GM21786 (cell line): Measurements from ENCODE around the gene SIGLEC14.
"Not testable (repeated sequence)": the region's sequence is repeated elsewhere in the genome, so short reads cannot be mapped to it uniquely, and the experiment has no call there.

Source experiments
- ATAC-seq: cut with Tn5 transposase; IDR thresholded peaks from one replicate; pipeline ENCODE4 v1.9.1; 2021; ENCODE audit not compliant: unreplicated experiment

Gene SIGLEC14

DNA sequence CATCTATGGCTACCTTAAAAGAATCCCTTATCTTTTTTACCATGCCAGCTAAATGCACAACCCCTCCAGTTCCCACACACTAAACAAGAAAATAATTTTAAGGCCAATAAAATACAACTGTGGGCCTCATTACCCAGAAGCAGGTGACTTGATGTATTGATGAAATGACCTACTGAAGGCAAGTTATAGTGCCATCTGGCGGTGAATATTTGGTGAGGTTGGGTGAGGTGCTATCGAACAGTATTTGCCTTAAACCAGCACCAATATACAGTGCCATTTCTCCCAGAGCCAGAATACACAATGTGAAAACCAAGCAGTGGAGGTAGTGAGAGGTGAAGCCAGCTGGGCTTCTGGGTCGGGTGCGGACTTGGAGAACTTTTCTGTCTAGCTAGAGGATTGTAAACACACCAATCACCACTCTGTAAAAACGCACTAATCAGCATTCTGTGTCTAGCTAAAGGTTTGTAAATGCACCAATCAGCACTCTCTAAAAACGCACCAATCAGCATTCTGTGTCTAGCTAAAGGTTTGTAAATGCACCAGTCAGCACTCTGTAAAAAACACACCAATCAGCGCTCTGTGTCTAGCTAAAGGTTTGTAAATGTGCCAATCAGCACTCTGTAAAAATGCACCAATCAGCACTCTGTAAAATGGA is 29.4 kb upstream of the SIGLEC14 start:
- not testable (repeated sequence) for ATAC-seq

DNA sequence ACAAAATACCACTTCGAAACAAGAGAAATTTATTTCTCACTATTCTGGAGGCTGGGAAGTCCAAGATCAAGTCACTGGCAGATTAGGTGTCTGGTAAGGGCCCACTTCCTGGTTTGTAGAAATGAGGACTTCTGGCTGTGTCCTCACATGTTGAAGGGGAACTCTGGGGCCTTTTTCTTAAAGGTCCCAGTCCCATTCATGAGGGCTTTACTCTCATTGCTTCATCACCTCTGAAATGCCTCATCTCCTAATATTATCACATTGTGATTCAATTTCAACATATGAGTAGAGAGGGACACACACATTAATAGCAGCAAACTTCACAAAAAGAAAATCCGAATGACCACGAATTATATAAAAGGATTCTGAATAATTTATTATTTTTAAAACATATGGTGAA is 21.6 kb upstream of the SIGLEC14 start:
- no peak for ATAC-seq

DNA sequence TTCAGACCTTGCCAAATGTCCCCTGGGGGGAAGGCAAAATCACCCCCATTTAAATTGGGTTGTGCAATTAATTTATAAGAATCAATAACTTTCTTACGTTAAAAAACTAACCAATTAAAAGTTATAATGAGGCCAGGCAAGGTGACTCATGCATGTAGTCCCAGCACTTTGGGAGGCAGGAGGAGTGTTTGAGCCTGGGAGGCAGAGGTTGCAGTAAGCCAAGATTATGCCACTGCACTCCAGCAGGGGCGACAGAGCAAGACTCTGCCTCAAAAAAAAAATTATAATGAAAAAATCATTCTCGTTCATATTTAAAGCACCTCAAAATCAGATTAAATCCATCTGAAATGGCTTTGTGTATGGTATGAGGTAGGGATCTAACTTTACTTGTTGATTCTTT is 18.4 kb upstream of the SIGLEC14 start:
- no peak for ATAC-seq

DNA sequence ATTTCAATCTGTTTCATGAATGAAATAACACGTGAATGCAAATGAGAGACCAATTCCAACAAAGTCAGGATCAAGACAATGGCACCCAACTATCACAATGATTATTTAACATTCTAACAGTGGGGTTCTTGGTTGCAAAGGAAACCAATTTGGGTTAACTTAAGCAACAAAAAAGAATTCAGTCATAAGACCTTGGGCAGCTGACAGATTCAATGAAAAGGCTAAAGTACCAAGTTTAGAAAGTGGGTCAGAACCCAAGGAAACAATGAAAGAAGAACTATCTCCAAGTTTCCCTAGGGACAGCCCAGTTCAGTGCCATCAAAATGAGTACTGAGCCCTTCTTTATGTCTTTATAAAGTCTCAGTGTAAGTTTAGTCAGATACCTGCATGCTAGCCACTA is 17.5 kb upstream of the SIGLEC14 start:
- no peak for ATAC-seq

DNA sequence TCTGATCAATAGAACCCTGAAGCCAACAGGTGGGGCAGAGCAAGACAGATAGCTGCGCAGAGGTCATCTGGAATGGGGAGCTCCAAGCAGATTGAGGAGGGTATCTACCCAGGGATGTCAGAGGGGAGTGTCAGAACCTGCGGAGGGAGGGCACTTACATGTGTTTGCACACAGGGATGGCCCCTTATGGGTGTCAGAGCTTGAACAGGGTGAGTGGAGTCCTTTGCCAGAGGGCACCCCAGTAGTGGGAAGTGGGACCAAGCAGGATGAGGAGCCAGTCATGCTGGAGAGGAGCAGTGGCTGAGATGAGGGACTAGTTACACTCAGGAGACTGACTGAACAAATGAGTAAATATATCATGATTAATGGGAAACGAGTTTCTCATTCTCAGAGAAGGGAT is 17.0 kb upstream of the SIGLEC14 start:
- ATAC-seq, result no peak

DNA sequence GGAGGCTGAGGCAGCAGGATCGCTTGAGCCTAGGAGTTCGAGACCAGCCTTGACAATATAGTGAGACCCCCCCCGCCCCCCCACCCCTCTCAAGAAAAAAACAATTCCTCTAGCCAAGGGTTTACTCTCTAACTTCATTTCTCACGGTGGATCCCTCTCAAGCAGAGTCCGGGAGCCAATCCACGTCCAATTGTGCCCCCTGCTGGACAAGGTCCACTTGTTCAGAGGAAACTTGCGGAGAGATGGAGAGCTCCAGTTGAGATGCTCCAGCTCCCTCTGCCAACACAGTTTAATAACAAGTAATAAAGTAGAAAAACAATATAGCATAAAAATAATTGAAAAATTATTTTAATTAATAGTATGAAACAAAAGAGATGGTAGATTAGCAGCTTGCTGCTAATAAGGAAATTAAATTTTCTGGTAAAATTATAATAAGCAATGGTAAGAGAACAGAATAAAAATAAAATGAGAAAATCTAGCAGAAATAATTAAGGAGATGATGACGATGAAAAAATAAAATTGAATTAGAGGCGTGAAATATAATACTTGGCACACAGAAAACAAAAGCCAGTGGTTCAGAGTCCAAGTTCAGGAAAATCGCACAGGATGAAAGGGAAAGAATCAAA is 14.5 kb upstream of the SIGLEC14 start:
- no peak for ATAC-seq

DNA sequence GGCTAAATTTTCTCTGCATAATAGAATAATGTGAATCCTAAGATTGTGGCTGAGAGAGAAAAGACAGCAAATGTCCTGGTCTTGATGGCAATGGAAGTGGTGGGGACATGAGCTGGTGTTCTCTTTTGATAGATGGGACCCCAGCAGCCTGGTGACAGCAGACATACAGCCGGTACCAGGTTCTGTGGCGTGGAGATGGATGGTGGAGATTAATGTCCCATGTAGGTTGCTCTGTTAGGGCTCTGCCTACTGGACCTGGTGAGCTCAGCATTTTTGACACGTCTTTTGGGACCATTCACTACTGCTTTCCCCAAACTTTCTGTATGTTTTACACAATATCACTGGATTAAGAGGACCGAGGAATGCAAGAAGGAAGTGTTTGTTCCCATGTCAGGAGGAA is 8.2 kb upstream of the SIGLEC14 start:
- ATAC-seq, result no peak

DNA sequence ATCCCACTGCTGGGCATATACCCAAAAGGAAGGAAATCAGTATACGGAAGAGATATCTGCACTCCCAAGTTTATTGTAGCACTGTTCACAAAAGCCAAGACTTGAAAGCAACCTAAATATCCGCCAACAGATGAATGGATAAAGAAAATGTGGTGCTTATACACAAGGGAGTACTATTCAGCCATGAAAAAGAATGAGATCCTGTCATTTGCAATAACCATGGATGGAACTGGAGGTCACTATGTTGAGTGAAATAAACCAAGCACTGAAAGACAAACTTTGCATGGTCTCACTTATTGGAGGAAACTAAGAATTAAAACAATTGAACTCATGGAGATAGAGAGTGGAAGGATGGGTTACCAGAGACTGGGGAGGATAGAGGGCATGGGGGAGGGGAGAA is 6.5 kb upstream of the SIGLEC14 start:
- no peak for ATAC-seq

DNA sequence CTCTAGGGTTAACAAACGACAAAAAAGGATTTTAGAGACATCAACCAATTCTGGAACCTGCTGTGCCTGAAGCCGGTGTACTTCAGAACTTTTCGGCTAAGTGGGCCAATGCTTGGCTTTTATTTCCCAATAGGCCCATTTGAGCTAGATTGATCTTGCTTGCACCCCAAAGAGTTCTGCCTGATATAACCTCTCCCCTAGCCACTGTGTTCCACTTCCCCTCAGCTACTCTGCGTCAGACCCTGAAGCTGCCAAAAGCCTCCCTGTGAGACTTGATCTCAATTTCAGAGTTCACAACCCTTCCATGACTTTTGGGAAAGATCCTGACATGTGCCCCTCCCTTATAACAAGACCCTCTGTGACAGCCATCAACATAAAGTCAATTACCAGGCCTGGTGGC is 5.6 kb upstream of the SIGLEC14 start:
- no peak for ATAC-seq

DNA sequence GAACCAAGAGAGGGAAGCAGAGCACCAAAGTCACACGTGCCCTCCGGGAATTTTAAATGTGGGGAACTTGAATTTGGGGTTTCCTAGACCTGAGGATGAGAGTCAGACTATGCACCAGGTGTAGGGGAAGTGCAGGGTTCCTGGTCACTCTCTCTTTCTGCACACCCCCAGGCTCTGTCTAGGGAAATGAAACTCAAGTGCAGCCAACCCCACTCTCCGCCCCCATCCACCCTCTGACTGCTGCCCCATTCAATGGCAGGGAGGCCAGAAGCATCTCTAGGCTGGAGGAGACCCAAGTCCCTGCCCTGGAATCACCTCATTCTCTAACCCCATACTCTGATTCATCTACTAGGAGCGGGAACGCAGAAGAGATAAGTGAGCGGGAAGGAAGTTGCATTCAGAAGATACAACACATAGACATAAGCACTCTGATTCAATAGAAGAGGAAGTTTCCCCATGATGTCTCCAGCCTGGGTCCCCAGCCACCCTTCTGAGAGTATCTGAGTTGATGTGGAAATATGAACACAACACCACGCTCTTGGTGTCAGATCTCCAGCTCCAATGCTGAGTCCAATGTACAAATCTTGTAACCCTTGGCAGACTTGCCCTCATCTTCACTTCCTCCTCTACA is 4.7 kb upstream of the SIGLEC14 start:
- no peak for ATAC-seq

DNA sequence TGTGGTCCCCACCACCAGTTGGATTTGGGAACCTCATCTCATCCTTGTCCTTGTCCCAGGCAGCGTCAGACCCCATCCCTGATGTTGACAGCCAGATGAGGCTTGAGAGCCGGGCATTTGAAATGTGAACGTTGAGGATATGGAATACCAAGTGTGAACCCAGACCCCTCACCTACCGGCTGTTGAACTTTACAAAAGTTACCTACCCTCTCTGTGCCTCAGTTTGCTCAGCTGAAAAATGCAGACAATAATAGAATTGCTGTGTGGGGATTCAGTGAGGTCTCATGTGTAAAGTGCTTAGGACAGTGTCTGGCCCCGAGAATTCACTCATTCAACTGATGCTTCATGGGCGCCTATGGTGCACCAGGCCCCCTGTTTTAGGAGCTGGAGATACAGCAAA is 693 bp upstream of the SIGLEC14 start:
- ATAC-seq, result no peak

DNA sequence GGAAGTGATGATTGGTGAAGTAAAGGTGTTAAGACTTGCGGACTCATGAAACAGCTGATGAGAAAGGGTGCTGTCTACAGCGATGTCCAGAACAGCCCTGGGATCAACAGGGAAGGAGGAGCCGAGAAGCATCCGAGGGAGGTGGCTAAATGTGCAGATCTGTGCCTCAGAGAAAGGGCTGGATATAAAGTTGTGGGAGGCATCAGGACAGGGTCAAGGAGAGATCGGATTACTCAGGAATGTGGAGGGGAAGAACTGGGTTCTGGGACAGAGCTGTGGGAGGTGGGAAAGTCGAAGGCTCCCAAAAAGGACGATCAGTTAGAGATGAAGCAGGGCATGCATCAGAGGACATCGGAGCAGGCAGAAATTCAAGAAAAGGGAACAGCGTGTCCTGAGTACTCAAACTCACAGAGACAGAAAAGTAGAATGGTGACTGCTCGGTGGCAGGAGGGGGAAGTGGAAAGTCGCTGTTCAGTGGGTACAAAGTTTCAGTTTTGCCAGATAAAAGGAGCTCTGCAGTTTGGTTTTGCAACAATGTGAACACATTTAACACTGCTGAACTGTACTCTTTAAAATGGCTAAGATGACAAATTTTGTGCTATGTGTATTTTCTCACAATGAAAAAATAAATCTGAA is 1.9 kb downstream of the SIGLEC14 start:
- ATAC-seq, result no peak

DNA sequence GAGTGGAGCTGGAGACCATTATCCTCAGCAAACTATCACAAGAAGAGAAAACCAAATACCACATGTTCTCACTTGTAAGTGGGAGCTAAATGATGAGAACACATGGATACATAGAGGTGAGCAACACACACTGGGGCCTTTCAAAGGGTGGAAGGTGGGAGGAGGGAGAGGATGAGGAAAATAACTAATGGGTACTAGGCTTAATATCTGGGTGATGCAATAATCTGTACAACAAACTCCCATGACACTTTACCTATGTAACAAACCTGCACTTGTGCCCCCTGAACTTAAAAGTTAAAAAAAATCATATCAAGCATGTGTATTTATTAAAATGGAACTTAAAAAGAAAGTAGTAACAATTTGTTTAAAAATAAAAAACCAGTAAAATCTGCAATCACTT is 5.0 kb downstream of the SIGLEC14 start:
- ATAC-seq, result no peak

DNA sequence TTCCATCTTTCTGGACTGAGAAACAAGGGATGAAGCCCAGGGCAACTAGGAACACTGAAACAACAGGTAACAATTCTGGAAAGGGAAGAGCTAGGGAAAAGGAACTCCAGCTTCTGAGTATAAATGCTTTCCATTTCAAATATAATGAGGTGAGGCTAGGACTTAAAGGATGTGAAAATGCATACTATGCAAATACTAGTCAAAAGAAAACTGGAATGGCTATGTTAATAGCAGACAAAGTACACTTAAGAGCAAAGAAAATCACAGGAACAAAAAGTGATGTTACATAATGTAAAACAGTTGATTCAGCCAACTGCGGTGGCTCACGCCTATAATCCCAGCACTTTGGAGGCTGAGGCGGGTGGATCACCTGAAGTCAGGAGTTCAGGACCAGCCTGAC is 6.2 kb downstream of the SIGLEC14 start:
- no peak for ATAC-seq

DNA sequence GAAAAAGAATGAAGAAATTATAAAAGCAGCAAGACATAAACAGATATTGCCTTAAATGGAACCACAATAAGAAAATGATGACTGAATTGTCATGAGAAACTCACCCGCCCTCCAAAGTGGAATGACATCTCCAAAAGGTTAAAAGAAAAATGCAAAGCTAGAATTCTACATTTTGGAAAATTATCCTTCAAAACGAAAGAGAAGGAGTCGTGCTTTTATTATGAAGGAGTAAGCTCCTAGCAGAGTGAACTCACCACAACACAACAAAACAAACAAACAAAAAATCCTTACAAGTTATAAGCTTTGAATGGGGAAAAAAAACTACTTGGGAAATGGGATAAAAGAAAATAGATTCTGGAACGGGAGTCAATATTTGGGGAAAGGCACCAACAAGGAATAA is 6.7 kb downstream of the SIGLEC14 start:
- no peak for ATAC-seq

DNA sequence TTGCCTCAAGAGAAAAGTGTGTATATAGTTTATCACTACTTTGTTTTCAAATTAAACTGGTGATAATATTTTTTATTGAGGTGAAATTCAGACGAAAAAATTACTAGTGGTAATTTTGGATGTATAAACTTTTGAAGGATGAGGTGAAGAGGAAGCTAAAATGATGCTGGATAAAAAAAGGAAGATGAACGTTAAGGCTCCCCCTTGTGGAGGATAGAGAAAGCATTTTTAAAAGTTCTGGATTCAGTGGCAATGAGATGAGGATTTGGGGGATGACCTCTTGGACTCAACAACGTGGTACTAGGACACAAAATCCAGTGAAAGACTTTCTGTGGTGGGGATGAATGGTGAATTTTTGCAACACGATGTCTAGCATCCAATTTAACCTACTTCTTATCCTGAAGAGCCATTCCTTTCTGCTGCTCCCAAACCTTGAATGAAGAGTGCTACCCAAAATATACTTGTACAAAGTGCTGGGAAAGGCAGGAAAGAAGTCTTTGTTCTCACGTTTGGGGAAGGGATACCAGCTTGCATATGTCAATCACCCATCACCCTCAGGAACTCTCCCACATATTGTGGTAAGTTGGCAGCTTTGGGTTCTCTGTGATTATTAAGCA is 9.2 kb downstream of the SIGLEC14 start:
- ATAC-seq, result no peak

DNA sequence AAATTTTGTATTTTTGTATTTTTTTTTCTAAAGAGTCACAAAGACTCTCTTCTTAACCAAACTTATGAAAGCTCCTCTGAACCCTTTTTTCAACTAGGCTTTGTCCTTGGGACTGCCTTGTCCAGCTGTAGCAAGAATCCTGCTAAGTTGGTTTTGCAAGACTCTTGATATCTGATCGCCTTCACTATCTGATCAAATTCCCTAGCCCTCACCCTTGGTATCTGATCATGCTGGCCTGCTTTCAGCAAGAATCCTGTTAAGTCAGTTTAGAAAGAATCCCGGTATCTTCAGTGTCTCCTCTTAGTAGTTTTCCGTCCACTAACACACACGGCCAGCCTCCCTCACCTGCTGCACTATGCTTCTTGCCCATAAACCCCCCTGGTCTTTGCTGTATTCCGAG is 14.5 kb downstream of the SIGLEC14 start:
- no peak for ATAC-seq

DNA sequence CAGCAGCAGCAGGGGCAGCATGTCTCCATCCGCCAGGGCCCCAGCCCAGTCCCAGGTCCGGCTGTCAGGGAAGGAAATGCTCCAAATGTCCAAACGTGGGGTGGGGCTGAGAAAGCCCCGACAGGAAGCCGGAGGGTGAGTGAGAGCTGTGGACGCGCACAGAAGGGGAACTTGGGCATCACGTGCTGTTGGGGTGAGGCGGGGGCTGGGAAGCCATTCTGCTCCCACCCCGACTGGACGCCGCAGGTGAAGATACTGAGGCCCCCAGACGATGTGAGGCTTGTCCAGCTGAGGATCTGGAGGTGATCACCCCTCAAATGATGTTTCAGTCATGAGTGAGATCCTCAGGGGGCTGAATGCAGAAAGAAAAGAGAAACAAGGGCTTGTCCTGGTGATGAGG is 16.3 kb downstream of the SIGLEC14 start, which contains the start of gene SIGLEC5:
SIGLEC5 (minus strand) TSS at position 87 of the 400 bp plus-strand sequence; CDS start at position 21, 66 bp downstream.
- not testable (repeated sequence) for ATAC-seq

DNA sequence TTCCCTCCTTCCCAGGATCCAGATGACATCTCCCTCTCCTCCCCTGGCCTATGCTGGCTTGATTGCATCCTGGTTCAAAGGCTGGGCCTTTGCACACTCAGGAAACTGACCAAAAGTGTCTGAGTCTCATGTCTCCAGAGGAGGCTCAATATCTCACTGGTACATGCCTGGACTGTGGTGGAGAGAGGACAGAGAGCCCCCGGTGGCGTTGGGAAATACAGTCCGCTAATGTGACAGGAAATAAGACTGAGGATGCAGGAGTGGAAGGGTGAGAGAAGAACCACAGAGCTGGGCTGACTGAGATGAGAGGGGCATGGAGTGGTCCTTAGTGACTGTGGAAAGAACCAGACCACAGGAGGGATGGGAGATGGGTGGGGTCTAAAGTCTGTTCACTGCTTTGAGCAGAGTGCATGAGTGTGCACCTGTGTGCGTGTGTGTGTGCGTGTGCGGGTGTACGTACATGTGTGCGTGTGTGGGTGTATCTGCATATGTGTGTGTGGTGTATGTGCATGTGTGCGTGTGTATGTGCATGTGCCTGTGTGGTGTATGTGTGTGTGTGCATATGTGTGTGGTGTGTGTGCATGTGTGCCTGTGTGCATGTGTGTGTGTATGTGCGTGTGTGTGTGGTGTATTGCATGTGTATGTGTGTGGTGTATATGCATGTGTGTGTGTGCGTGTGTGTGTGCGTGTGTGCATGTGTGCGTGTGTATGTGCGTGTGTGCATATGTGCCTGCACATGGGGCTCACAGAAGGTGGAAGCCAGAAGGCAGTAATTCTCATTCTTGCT is 18.3 kb downstream of the SIGLEC14 start:
- no peak for ATAC-seq

DNA sequence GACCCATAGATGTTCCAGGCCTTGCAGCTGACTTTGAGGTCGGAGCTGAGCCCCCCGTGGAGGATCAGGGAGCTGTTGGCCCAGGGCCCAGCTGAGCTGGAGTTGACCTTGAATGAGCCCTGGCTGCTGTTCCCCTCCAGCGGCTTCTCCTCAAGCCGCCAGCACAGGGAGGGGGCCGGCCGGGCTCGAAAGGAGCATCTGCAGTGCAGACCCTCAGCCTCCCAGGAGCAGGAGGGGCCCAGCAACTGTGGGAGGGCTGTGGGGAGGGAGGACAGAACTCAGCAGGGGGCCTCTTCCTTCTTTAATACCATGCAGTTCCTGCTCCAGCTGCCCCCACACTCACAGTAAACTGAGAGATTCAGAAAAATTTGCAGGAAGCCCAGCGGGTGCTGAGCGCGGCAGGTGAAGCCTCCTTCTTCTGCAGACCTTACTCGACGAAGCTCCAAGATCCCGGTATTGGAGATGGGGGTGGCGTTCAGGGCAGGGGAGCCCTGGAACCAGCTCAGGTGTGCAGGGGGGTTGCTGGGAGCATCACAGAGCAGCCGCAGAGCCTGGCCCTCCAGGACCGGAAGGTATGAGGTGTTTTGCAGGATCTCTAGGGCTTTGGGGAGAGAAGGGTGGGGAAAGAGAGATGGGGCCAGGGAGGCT is 19.0 kb downstream of the SIGLEC14 start:
- no peak for ATAC-seq
